HL-60 (cell line): ENCODE data around the gene ATP6V1B1.

Source experiments
- GABPA ChIP-seq: IDR thresholded peaks from 2 replicates; pipeline ENCODE4 v1.6.1; 2012; ENCODE audit warnings: low read depth
- POLR2AphosphoS5 ChIP-seq: IDR thresholded peaks from 2 replicates; pipeline ENCODE4 v1.6.1; 2012; ENCODE audit warnings: low read depth
- SPI1 ChIP-seq: IDR thresholded peaks from 2 replicates; pipeline ENCODE4 v1.6.1; 2012; ENCODE audit warnings: low read depth, mild to moderate bottlenecking, borderline replicate concordance
- TF ChIP-seq, protein P1 (sequence below): IDR thresholded peaks from one replicate; pipeline ENCODE4 v1.5.1; 2011; ENCODE audit warnings: low read length, control low read depth, inconsistent platforms; ENCODE audit not compliant: insufficient read depth
- TF ChIP-seq, protein P2 (sequence below): IDR thresholded peaks from 2 replicates; pipeline ENCODE4 v1.6.1; 2012; ENCODE audit warnings: low read depth; ENCODE audit not compliant: insufficient replicate concordance

DNA sequence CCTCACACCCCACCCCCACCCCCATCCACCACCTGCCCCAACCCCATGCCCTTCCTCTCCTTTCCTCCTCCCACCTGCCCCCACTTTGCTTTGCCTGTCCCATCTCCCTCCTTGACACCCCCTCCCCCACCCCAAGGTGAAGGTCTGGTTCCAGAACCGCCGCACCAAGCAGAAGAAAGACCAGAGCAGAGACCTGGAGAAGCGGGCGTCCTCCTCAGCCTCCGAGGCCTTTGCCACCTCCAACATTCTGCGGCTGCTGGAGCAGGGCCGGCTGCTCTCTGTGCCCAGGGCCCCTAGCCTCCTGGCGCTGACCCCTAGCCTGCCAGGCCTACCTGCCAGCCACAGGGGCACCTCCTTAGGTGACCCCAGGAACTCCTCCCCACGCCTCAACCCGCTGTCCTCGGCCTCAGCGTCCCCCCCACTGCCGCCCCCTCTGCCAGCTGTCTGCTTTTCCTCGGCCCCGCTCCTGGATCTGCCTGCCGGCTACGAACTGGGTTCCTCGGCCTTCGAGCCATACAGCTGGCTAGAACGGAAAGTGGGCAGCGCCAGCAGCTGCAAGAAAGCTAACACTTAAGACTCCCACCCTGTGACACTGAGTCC lies 3.0 kb upstream of the ATP6V1B1 start:
- TF ChIP-seq, protein P1, sequence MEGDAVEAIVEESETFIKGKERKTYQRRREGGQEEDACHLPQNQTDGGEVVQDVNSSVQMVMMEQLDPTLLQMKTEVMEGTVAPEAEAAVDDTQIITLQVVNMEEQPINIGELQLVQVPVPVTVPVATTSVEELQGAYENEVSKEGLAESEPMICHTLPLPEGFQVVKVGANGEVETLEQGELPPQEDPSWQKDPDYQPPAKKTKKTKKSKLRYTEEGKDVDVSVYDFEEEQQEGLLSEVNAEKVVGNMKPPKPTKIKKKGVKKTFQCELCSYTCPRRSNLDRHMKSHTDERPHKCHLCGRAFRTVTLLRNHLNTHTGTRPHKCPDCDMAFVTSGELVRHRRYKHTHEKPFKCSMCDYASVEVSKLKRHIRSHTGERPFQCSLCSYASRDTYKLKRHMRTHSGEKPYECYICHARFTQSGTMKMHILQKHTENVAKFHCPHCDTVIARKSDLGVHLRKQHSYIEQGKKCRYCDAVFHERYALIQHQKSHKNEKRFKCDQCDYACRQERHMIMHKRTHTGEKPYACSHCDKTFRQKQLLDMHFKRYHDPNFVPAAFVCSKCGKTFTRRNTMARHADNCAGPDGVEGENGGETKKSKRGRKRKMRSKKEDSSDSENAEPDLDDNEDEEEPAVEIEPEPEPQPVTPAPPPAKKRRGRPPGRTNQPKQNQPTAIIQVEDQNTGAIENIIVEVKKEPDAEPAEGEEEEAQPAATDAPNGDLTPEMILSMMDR, result no peak
- TF ChIP-seq, protein P2, sequence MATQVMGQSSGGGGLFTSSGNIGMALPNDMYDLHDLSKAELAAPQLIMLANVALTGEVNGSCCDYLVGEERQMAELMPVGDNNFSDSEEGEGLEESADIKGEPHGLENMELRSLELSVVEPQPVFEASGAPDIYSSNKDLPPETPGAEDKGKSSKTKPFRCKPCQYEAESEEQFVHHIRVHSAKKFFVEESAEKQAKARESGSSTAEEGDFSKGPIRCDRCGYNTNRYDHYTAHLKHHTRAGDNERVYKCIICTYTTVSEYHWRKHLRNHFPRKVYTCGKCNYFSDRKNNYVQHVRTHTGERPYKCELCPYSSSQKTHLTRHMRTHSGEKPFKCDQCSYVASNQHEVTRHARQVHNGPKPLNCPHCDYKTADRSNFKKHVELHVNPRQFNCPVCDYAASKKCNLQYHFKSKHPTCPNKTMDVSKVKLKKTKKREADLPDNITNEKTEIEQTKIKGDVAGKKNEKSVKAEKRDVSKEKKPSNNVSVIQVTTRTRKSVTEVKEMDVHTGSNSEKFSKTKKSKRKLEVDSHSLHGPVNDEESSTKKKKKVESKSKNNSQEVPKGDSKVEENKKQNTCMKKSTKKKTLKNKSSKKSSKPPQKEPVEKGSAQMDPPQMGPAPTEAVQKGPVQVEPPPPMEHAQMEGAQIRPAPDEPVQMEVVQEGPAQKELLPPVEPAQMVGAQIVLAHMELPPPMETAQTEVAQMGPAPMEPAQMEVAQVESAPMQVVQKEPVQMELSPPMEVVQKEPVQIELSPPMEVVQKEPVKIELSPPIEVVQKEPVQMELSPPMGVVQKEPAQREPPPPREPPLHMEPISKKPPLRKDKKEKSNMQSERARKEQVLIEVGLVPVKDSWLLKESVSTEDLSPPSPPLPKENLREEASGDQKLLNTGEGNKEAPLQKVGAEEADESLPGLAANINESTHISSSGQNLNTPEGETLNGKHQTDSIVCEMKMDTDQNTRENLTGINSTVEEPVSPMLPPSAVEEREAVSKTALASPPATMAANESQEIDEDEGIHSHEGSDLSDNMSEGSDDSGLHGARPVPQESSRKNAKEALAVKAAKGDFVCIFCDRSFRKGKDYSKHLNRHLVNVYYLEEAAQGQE, result no peak
- no peak for TF ChIP-seq POLR2AphosphoS5
- TF ChIP-seq GABPA, result no peak
- TF ChIP-seq SPI1, result no peak
